Measurements from ENCODE around the gene TANGO2. TPM values are rescaled to one million over a fixed set of nuclear protein-coding genes. Genes with fewer than 3 reads are reported as not detected.

The TANGO2 gene
- total and polyA plus RNA-seq, 9 of the 15 experiments (the other 6 are each of a cell fraction or from before 2014, with no cell fraction given), result 15.5 to 94.9 (median 70.1) TPM

GRCh38 chr22:20063271-20064139, 42.6 kb downstream of the TANGO2 start (continued):
- TF ChIP-seq REST (IDR thresholded peaks at IDR 0.05; ENCODE audit: borderline replicate concordance) (no peak), REST (CRISPR knock-in tag; IDR thresholded peaks at IDR 0.05; ENCODE audit: low read depth) (no peak), CEBPB (tag; IDR thresholded peaks at IDR 0.05) (no peak), STAT6 (CRISPR knock-in tag; IDR thresholded peaks at IDR 0.05) (no peak), BACH1 (tag; IDR thresholded peaks at IDR 0.05) (no peak), HIVEP1 (CRISPR knock-in tag; IDR thresholded peaks at IDR 0.05) (no peak), ZNF639 (CRISPR knock-in tag; conservative IDR thresholded peaks at IDR 0.05 in 1 of 2, IDR thresholded peaks at IDR 0.05 in 1 of 2) (no peak), MEIS2 (IDR thresholded peaks at IDR 0.05; ENCODE audit: partially characterized antibody) (no peak), RBM34 (IDR thresholded peaks at IDR 0.05; ENCODE audit: borderline replicate concordance, insufficient read depth, low read length) (no peak), RBM14 (IDR thresholded peaks at IDR 0.05; ENCODE audit: borderline replicate concordance, insufficient read depth, low read depth, low read length) (0 out of 2 replicates have a peak, but pooled peaks have one; percentile 68), RBM17 (IDR thresholded peaks at IDR 0.05; ENCODE audit: borderline replicate concordance, low read depth, low read length) (no peak)
- TF ChIP-seq, protein P1, sequence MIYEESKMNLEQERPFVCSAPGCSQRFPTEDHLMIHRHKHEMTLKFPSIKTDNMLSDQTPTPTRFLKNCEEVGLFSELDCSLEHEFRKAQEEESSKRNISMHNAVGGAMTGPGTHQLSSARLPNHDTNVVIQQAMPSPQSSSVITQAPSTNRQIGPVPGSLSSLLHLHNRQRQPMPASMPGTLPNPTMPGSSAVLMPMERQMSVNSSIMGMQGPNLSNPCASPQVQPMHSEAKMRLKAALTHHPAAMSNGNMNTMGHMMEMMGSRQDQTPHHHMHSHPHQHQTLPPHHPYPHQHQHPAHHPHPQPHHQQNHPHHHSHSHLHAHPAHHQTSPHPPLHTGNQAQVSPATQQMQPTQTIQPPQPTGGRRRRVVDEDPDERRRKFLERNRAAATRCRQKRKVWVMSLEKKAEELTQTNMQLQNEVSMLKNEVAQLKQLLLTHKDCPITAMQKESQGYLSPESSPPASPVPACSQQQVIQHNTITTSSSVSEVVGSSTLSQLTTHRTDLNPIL (CRISPR knock-in tag; IDR thresholded peaks at IDR 0.05), result no peak

Data from K562 (cell line).